Activated T-cell treated with anti-CD3 and anti-CD28 coated beads for 4 hours (primary cell): ENCODE results near the gene SMARCE1.

ENCODE experiments used
- DNase-seq: peaks from one replicate; pipeline ENCODE4 v3.0.0-alpha.2; 2020

Gene SMARCE1

GRCh38 chr17:40577611-40578065 lies 70.0 kb downstream of the SMARCE1 start:
- no peak for DNase-seq

- no peak for DNase-seq
Measured at GRCh38 chr17:40576113-40576740, 71.4 kb downstream of the SMARCE1 start.
